HG03095 (cell line): ENCODE results near the gene P3H2.
A peak's percentile ranks its signal among the peaks of the same experiment; 100 is the strongest.

Source experiments
- ATAC-seq: cut with Tn5 transposase; IDR thresholded peaks from one replicate; pipeline ENCODE4 v1.9.1; 2021; ENCODE audit warnings: moderate library complexity; ENCODE audit not compliant: unreplicated experiment

The P3H2 gene

GRCh38 chr3:190127195-190127594 is 6.5 kb upstream of the P3H2 start:
- no peak for ATAC-seq

- no peak for ATAC-seq
Measured at GRCh38 chr3:190125436-190126068, 4.9 kb upstream of the P3H2 start.

- no peak for ATAC-seq
Measured at GRCh38 chr3:190124067-190124466, 3.4 kb upstream of the P3H2 start.

- ATAC-seq, result no peak
Measured at GRCh38 chr3:190122198-190122771, 1.6 kb upstream of the P3H2 start.

- ATAC-seq, result no peak
Measured at GRCh38 chr3:190121383-190121782, 686 bp upstream of the P3H2 start.

- no peak for ATAC-seq
Measured at GRCh38 chr3:190121061-190121377, 322 bp upstream of the P3H2 start.

- peak; percentile 24 for ATAC-seq
Measured at GRCh38 chr3:190119461-190120268, 1.0 kb downstream of the P3H2 start.

- ATAC-seq, result no peak
Measured at GRCh38 chr3:190118438-190118837, 2.3 kb downstream of the P3H2 start.

- no peak for ATAC-seq
Measured at GRCh38 chr3:190117981-190118380, 2.7 kb downstream of the P3H2 start.

GRCh38 chr3:190116551-190117067 is 4.1 kb downstream of the P3H2 start:
- ATAC-seq, result no peak

- no peak for ATAC-seq
Measured at GRCh38 chr3:190110826-190111225, 9.9 kb downstream of the P3H2 start.

GRCh38 chr3:190109441-190109840 is 11.3 kb downstream of the P3H2 start:
- no peak for ATAC-seq

GRCh38 chr3:190108804-190109203 is 11.9 kb downstream of the P3H2 start:
- no peak for ATAC-seq

GRCh38 chr3:190105876-190106275 is 14.8 kb downstream of the P3H2 start:
- ATAC-seq, result no peak

GRCh38 chr3:190101320-190102011 is 19.2 kb downstream of the P3H2 start:
- ATAC-seq, result peak; percentile 32

- ATAC-seq, result no peak
Measured at GRCh38 chr3:190099099-190099498, 21.6 kb downstream of the P3H2 start.

- no peak for ATAC-seq
Measured at GRCh38 chr3:190097617-190098016, 23.1 kb downstream of the P3H2 start.

- peak; percentile 57 for ATAC-seq
Measured at GRCh38 chr3:190097025-190097424, 23.7 kb downstream of the P3H2 start.

GRCh38 chr3:190096345-190096744 is 24.4 kb downstream of the P3H2 start:
- peak; percentile 42 for ATAC-seq

GRCh38 chr3:190094160-190094718 is 26.5 kb downstream of the P3H2 start:
- ATAC-seq, result no peak

GRCh38 chr3:190092250-190092649 is 28.4 kb downstream of the P3H2 start:
- no peak for ATAC-seq
